CD14-positive monocyte (primary cell): ENCODE data around the gene PCDHA8. TPM values are rescaled to one million over a fixed set of nuclear protein-coding genes. Genes with fewer than 3 reads are reported as not detected.
A peak's percentile ranks its signal among the peaks of the same experiment; 100 is the strongest.

Experiments
- DNase-seq, 3 donors: peaks; one replicate each; pipeline ENCODE4 v3.0.0-alpha.2; 2011 to 2022
- H2AFZ ChIP-seq: 2 replicates; pipeline ENCODE4 v1.6.0; 2012; ENCODE audit warnings: mild to moderate bottlenecking, low read depth, low read length, inconsistent platforms; ENCODE audit not compliant: insufficient read depth, poor library complexity, severe bottlenecking
- H3K27ac ChIP-seq, 2 donors: 1 replicate in 1 of 2; 2 replicates in 1 of 2; pipeline ENCODE4 v1.5.1; 2012 to 2013; ENCODE audit warnings: low read length in 2 of 2, control low read depth in 1 of 2, inconsistent platforms in 1 of 2, low read depth in 1 of 2, mild to moderate bottlenecking in 1 of 2
- H3K27me3 ChIP-seq, 2 donors: one replicate each; pipeline versions ENCODE4 v1.6.0 to v1.6.1; 2011 to 2013; ENCODE audit warnings: low read length in 2 of 2; ENCODE audit not compliant: control insufficient read depth in 2 of 2, insufficient read depth in 2 of 2
- H3K36me3 ChIP-seq, 2 donors: replicated peaks in 1 of 2; 1 replicate in 1 of 2; 2 replicates in 1 of 2; pipeline versions ENCODE4 v1.5.1 to v1.6.1; 2012 to 2013; ENCODE audit warnings: low read length in 2 of 2, control low read depth in 1 of 2, inconsistent platforms in 1 of 2, mild to moderate bottlenecking in 1 of 2; ENCODE audit not compliant: insufficient read depth in 2 of 2, control insufficient read depth in 1 of 2
- H3K4me1 ChIP-seq, 2 donors: 1 replicate in 1 of 2; 2 replicates in 1 of 2; pipeline versions ENCODE4 v1.5.1 to v1.6.1; 2012 to 2013; ENCODE audit warnings: low read length in 2 of 2, control low read depth in 1 of 2, inconsistent platforms in 1 of 2, mild to moderate bottlenecking in 1 of 2, moderate library complexity in 1 of 2; ENCODE audit not compliant: insufficient read depth in 2 of 2, control insufficient read depth in 1 of 2
- H3K4me2 ChIP-seq: replicated peaks from 2 replicates; pipeline ENCODE3; 2012; ENCODE audit warnings: low read length, moderate library complexity, mild to moderate bottlenecking; ENCODE audit not compliant: poor library complexity, severe bottlenecking; ENCODE audit errors: extremely low read depth
- H3K4me3 ChIP-seq, 3 experiments: fragments of 200-600 bp in 1 of 3; sonication (generic) in 1 of 3; replicated peaks in 1 of 3; 1 replicate in 2 of 3; 2 replicates in 1 of 3; pipeline ENCODE4 v1.5.1; 2011 to 2013; ENCODE audit warnings: low read length in 3 of 3, mild to moderate bottlenecking in 3 of 3, control low read depth in 2 of 3, low read depth in 2 of 3, inconsistent platforms in 1 of 3, moderate library complexity in 1 of 3
- H3K79me2 ChIP-seq: 2 replicates; pipeline ENCODE4 v1.6.0; 2012; ENCODE audit warnings: mild to moderate bottlenecking, control low read depth, inconsistent platforms, low read length, moderate library complexity; ENCODE audit not compliant: insufficient read depth
- H3K9ac ChIP-seq: 2 replicates; pipeline ENCODE4 v1.6.0; 2017; ENCODE audit warnings: low read length, mild to moderate bottlenecking; ENCODE audit not compliant: insufficient read depth, poor library complexity, severe bottlenecking
- H3K9me3 ChIP-seq, 2 donors: replicated peaks in 1 of 2; 1 replicate in 1 of 2; 2 replicates in 1 of 2; pipeline versions ENCODE4 v1.5.1 to v1.6.1; 2012 to 2013; ENCODE audit warnings: low read length in 2 of 2, control low read depth in 1 of 2; ENCODE audit not compliant: control insufficient read depth in 1 of 2, insufficient read depth in 1 of 2
- H4K20me1 ChIP-seq: 2 replicates; pipeline ENCODE4 v1.6.0; 2012; ENCODE audit warnings: mild to moderate bottlenecking, low read length, control low read depth, moderate library complexity; ENCODE audit not compliant: insufficient read depth
- H3K27ac Mint-ChIP-seq, 7 donors: one replicate each; pipeline ENCODE4 v1.8.0; 2020; ENCODE audit warnings: mild to moderate bottlenecking in 7 of 7, mixed read lengths in 7 of 7, moderate library complexity in 6 of 7, inconsistent platforms in 2 of 7
- H3K27me3 Mint-ChIP-seq, 3 donors: one replicate each; pipeline ENCODE4 v1.8.0; 2021 to 2022; ENCODE audit warnings: low read depth in 3 of 3, mild to moderate bottlenecking in 3 of 3, mixed read lengths in 3 of 3, moderate library complexity in 3 of 3, inconsistent platforms in 1 of 3
- H3K36me3 Mint-ChIP-seq, 2 donors: one replicate each; pipeline ENCODE4 v1.8.0; 2020; ENCODE audit warnings: mixed read lengths in 2 of 2, inconsistent platforms in 1 of 2, mild to moderate bottlenecking in 1 of 2
- H3K4me1 Mint-ChIP-seq: one replicate; pipeline ENCODE4 v1.8.0; 2020; ENCODE audit warnings: mild to moderate bottlenecking, mixed read lengths
- H3K4me3 Mint-ChIP-seq, 2 donors: one replicate each; pipeline ENCODE4 v1.8.0; 2020; ENCODE audit warnings: mild to moderate bottlenecking in 2 of 2, mixed read lengths in 2 of 2, moderate library complexity in 1 of 2
- H3K9me3 Mint-ChIP-seq, 7 donors: one replicate each; pipeline ENCODE4 v1.8.0; 2020 to 2022; ENCODE audit warnings: mixed read lengths in 7 of 7, mild to moderate bottlenecking in 6 of 7, moderate library complexity in 6 of 7, inconsistent platforms in 2 of 7
- WGBS: methylation state at CpG from one replicate; pipeline ENCODE4 v1.1.5; 2013; ENCODE audit warnings: missing lambda C conversion rate; ENCODE audit not compliant: insufficient coverage; 5-methylcytosine and 5-hydroxymethylcytosine counted together
- intact Hi-C, 2 donors: fragments of 100-400 bp; cut with micrococcal nuclease; formaldehyde crosslinking; loops; one replicate each; pipeline versions ENCODE4 v1.15.0 to v1.15.1; 2023
- polyA plus RNA-seq, 3 donors: library from polyadenylated mRNA; depleted of rRNA in 1 of 3; unstranded in 2 of 3; stranded (reverse) in 1 of 3; fragments of 300-500 nt in 2 of 3; fragments of >200 nt in 1 of 3; fragmentation: Illumina TruSeq in 2 of 3; gene quantifications; 1 replicate in 2 of 3; 2 replicates in 1 of 3; pipeline ENCODE4 v1.2.3, GENCODE V29; 2012 to 2021
- TF ChIP-seq, protein P1 (sequence below): fragments of 200-600 bp; IDR thresholded peaks from one replicate; pipeline ENCODE4 v1.8.0; 2022; ENCODE audit warnings: antibody characterized with exemption, mild to moderate bottlenecking

PCDHA8 gene
- polyA plus RNA-seq, 3 donors, result not detected

DNA sequence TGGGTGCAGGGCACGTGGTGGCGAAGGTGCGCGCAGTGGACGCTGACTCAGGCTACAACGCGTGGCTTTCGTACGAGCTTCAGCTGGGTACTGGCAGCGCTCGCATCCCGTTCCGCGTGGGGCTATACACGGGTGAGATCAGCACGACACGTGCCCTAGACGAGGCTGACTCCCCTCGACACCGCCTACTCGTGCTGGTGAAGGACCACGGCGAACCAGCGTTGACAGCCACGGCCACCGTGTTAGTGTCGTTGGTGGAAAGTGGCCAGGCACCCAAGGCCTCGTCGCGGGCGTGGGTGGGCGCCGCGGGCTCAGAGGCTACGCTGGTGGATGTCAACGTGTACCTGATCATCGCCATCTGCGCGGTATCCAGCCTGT, 44.3 kb upstream of the PCDHA8 start:
- peaks cover 10 to 28% (median 20%) of the 10 kb centered on the region in 3 donors for H3K27me3 Mint-ChIP-seq
- Histone ChIP-seq H2AFZ (no peak overlapping the region), H3K36me3 (no peaks in the 10 kb centered on the region), H3K27ac (no peak overlapping the region), H3K9ac (no peak overlapping the region), H3K27me3 (peaks cover 3 to 33% of the 10 kb centered on the region in 2 donors), H3K4me2 (no peak overlapping the region), H4K20me1 (no peaks in the 10 kb centered on the region), H3K4me3 (no peak overlapping the region), H3K79me2 (no peaks in the 10 kb centered on the region), H3K9me3 (peaks cover 38 to 77% of the 10 kb centered on the region in 2 donors), H3K4me1 (no peaks in the 10 kb centered on the region)
- no peak overlapping the region for H3K4me3 Mint-ChIP-seq
- H3K36me3 Mint-ChIP-seq, result no peaks in the 10 kb centered on the region
- TF ChIP-seq, protein P1, sequence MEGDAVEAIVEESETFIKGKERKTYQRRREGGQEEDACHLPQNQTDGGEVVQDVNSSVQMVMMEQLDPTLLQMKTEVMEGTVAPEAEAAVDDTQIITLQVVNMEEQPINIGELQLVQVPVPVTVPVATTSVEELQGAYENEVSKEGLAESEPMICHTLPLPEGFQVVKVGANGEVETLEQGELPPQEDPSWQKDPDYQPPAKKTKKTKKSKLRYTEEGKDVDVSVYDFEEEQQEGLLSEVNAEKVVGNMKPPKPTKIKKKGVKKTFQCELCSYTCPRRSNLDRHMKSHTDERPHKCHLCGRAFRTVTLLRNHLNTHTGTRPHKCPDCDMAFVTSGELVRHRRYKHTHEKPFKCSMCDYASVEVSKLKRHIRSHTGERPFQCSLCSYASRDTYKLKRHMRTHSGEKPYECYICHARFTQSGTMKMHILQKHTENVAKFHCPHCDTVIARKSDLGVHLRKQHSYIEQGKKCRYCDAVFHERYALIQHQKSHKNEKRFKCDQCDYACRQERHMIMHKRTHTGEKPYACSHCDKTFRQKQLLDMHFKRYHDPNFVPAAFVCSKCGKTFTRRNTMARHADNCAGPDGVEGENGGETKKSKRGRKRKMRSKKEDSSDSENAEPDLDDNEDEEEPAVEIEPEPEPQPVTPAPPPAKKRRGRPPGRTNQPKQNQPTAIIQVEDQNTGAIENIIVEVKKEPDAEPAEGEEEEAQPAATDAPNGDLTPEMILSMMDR, result no peak
- no peak overlapping the region for H3K27ac Mint-ChIP-seq
- WGBS, result 57% methylated on average over 39 of the region's 39 CpGs
- peaks cover 27 to 69% (median 59%) of the 10 kb centered on the region in 7 donors for H3K9me3 Mint-ChIP-seq
- no peak for DNase-seq
- no peaks in the 10 kb centered on the region for H3K4me1 Mint-ChIP-seq
- intact Hi-C loops, result no loop called here

DNA sequence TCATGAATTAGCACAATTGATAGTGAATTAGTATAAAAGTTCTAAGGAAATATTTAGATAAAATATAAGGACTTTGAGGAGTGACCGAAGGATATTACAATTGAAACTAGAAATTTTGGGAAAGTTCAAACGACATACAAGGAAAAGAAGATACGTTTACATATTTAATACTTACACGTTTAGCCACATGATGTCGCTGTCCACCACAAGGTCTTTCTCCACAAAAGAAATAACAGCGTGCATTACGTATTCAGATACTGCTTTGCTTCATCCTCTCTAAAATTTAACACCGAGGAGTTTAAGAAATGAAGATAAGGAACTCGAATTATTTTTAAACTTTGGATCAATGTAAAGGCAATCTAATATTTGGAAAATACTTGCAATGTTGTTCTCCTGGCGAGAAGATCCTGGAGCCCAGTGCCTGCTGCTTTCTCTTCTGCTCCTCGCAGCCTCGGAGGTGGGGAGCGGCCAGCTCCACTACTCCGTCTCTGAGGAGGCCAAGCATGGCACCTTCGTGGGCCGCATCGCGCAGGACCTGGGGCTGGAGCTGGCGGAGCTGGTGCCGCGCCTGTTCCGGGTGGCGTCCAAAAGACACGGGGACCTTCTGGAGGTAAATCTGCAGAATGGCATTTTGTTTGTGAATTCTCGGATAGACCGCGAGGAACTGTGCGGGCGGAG, 40.0 kb upstream of the PCDHA8 start, which contains the start of gene PCDHA3:
Gene PCDHA3, plus strand, starts transcription at position 242 of the 678 bp plus-strand sequence.
- intact Hi-C loops, result no loop called here
- Mint-ChIP-seq H3K27ac (no peak within 1 kb of the TSS), H3K27me3 (peaks cover 5 to 25% (median 21%) of the 10 kb centered on the region in 3 donors), H3K36me3 (peaks cover 0 to 8% of the 10 kb centered on the region in 2 donors), H3K4me3 (no peak within 1 kb of the TSS), H3K4me1 (no peaks in the 10 kb centered on the region), H3K9me3 (peaks cover 34 to 66% (median 56%) of the 10 kb centered on the region in 7 donors)
- H3K4me2 ChIP-seq, result no peak within 1 kb of the TSS
- no peaks in the 10 kb centered on the region for H3K4me1 ChIP-seq
- DNase-seq, result no peak
- H4K20me1 ChIP-seq, result no peaks in the 10 kb centered on the region
- no peak within 1 kb of the TSS for H3K9ac ChIP-seq
- H3K36me3 ChIP-seq, result no peaks in the 10 kb centered on the region
- 29% methylated on average over 20 of the region's 29 CpGs for WGBS
- H2AFZ ChIP-seq, result peak within 1 kb of the TSS; percentile 21
- no peak within 1 kb of the TSS for H3K27ac ChIP-seq
- H3K27me3 ChIP-seq, result peaks cover 0 to 26% of the 10 kb centered on the region in 2 donors
- H3K79me2 ChIP-seq, result no peaks in the 10 kb centered on the region
- peak within 1 kb of the TSS in 1 of 3 experiments; percentile 23 for H3K4me3 ChIP-seq
- TF ChIP-seq, protein P1, result no peak
- peaks cover 39 to 66% of the 10 kb centered on the region in 2 donors for H3K9me3 ChIP-seq
